HEK293 (cell line): ENCODE measurements around the gene LGALS8.

Experiments used
- EGR2 ChIP-seq: fragments of 450-650 bp; formaldehyde crosslinking; IDR thresholded peaks from 2 replicates; pipeline ENCODE4 v1.5.1; 2016; ENCODE audit warnings: low read depth, missing biosample characterization, missing genetic modification characterization
- KLF1 ChIP-seq: fragments of 450-650 bp; formaldehyde crosslinking; IDR thresholded peaks from 2 replicates; pipeline ENCODE4 v1.5.1; 2016; ENCODE audit warnings: missing biosample characterization, missing genetic modification characterization
- KLF8 ChIP-seq: fragments of 450-650 bp; formaldehyde crosslinking; IDR thresholded peaks from 2 replicates; pipeline ENCODE4 v1.5.1; 2016; ENCODE audit warnings: missing biosample characterization, missing genetic modification characterization
- PRDM10 ChIP-seq: fragments of 450-650 bp; formaldehyde crosslinking; IDR thresholded peaks from 2 replicates; pipeline ENCODE4 v1.5.1; 2016; ENCODE audit warnings: missing biosample characterization, missing genetic modification characterization
- PRDM2 ChIP-seq: fragments of 450-650 bp; formaldehyde crosslinking; IDR thresholded peaks from 2 replicates; pipeline ENCODE4 v1.5.1; 2016; ENCODE audit warnings: missing biosample characterization, missing genetic modification characterization, borderline replicate concordance
- TSHZ1 ChIP-seq: fragments of 450-650 bp; formaldehyde crosslinking; IDR thresholded peaks from 2 replicates; pipeline ENCODE4 v1.5.1; 2016; ENCODE audit warnings: missing biosample characterization, missing genetic modification characterization, borderline replicate concordance
- ZBTB10 ChIP-seq: fragments of 450-650 bp; formaldehyde crosslinking; IDR thresholded peaks from 2 replicates; pipeline ENCODE4 v1.5.1; 2016; ENCODE audit warnings: missing biosample characterization, missing genetic modification characterization
- ZBTB26 ChIP-seq: fragments of 450-650 bp; formaldehyde crosslinking; optimal IDR thresholded peaks from 2 replicates; pipeline ENCODE3; 2016; ENCODE audit warnings: missing biosample characterization, mild to moderate bottlenecking, missing genetic modification characterization
- ZNF155 ChIP-seq: fragments of 450-650 bp; formaldehyde crosslinking; IDR thresholded peaks from 2 replicates; pipeline ENCODE4 v1.5.1; 2016; ENCODE audit warnings: missing biosample characterization, missing genetic modification characterization
- ZNF175 ChIP-seq: fragments of 450-650 bp; formaldehyde crosslinking; IDR thresholded peaks from 2 replicates; pipeline ENCODE4 v1.5.1; 2016; ENCODE audit warnings: missing biosample characterization, missing genetic modification characterization
- ZNF354C ChIP-seq: fragments of 450-650 bp; formaldehyde crosslinking; IDR thresholded peaks from 2 replicates; pipeline ENCODE4 v1.5.1; 2016; ENCODE audit warnings: missing biosample characterization, missing genetic modification characterization, low read depth, borderline replicate concordance
- ZNF404 ChIP-seq: fragments of 450-650 bp; formaldehyde crosslinking; IDR thresholded peaks from 2 replicates; pipeline ENCODE4 v1.5.1; 2017; ENCODE audit warnings: missing biosample characterization, missing genetic modification characterization
- ZNF544 ChIP-seq: fragments of 450-650 bp; formaldehyde crosslinking; IDR thresholded peaks from 2 replicates; pipeline ENCODE4 v1.5.0; 2017; ENCODE audit warnings: missing biosample characterization, missing genetic modification characterization
- ZNF561 ChIP-seq: fragments of 450-650 bp; IDR thresholded peaks from 2 replicates; pipeline ENCODE4 v1.5.1; 2018; ENCODE audit warnings: missing biosample characterization, missing genetic modification characterization, borderline replicate concordance
- ZNF610 ChIP-seq: fragments of 450-650 bp; formaldehyde crosslinking; IDR thresholded peaks from 2 replicates; pipeline ENCODE4 v1.5.1; 2016; ENCODE audit warnings: missing biosample characterization, missing genetic modification characterization, borderline replicate concordance
- ZNF624 ChIP-seq: fragments of 450-650 bp; formaldehyde crosslinking; IDR thresholded peaks from 2 replicates; pipeline ENCODE4 v1.5.1; 2017; ENCODE audit warnings: missing biosample characterization, missing genetic modification characterization
- ZNF747 ChIP-seq: fragments of 450-650 bp; formaldehyde crosslinking; IDR thresholded peaks from 2 replicates; pipeline ENCODE4 v1.5.1; 2016; ENCODE audit warnings: missing biosample characterization, missing genetic modification characterization
- ZNF837 ChIP-seq: fragments of 450-650 bp; formaldehyde crosslinking; IDR thresholded peaks from 2 replicates; pipeline ENCODE4 v1.5.1; 2016; ENCODE audit warnings: missing biosample characterization, missing genetic modification characterization
- ZSCAN5A ChIP-seq: fragments of 450-650 bp; formaldehyde crosslinking; IDR thresholded peaks from 2 replicates; pipeline ENCODE4 v1.5.1; 2016; ENCODE audit warnings: missing biosample characterization, missing genetic modification characterization

Gene LGALS8

GRCh38 chr1:236524142-236524894 is 536 bp downstream of the LGALS8 start (continued):
- TF ChIP-seq ZNF155 (tag by site-specific recombination) = no peak
- no peak for TF ChIP-seq PRDM2 (tag by site-specific recombination)
- TF ChIP-seq ZNF610 = 0 out of 2 replicates have a peak, but pooled peaks have one; percentile 24
- no peak for TF ChIP-seq ZNF404 (tag by site-specific recombination)
- TF ChIP-seq KLF8 = peak; percentile 58; the same call in 1 of the 2 replicates
- TF ChIP-seq ZSCAN5A (tag by site-specific recombination) = peak; percentile 47; the same call in 1 of the 2 replicates
- no peak; the same call in 1 of the 2 replicates for TF ChIP-seq PRDM10 (tag by site-specific recombination)
- no peak for TF ChIP-seq ZNF175 (tag by site-specific recombination)
- TF ChIP-seq ZNF747 (tag by site-specific recombination) = no peak
- TF ChIP-seq ZNF624 (tag by site-specific recombination) = 0 out of 2 replicates have a peak, but pooled peaks have one; percentile 3
- 0 out of 2 replicates have a peak, but pooled peaks have one; percentile 35 for TF ChIP-seq ZBTB10 (tag by site-specific recombination)
- TF ChIP-seq ZBTB26 (tag by site-specific recombination) = peak; percentile 50
- TF ChIP-seq ZNF561 (tag by site-specific recombination) = peak; percentile 76
- TF ChIP-seq EGR2 (tag by site-specific recombination) = no peak
- TF ChIP-seq ZNF837 (tag by site-specific recombination) = no peak
- TF ChIP-seq ZNF544 (tag by site-specific recombination) = no peak
- peak; percentile 68 for TF ChIP-seq TSHZ1 (tag by site-specific recombination)
- TF ChIP-seq KLF1 = no peak
- TF ChIP-seq ZNF354C = no peak
